Measurements from ENCODE around the gene NOL4L. TPM values are rescaled to one million over a fixed set of nuclear protein-coding genes. Genes with fewer than 3 reads are reported as not detected.

NOL4L gene
- total RNA-seq, 1 donor from 2014 or later, result 90.6 TPM

GRCh38 chr20:32571566-32571965 is 13.6 kb downstream of the NOL4L start:
- Mint-ChIP-seq H3K4me1 (peaks cover 10% of the 10 kb centered on the region), H3K9me3 (no peaks in the 10 kb centered on the region), H3K27me3 (ENCODE audit: low read depth) (no peaks in the 10 kb centered on the region), H3K4me3 (no peak overlapping the region), H3K27ac (peak overlapping the region; percentile 36), H3K36me3 (no peaks in the 10 kb centered on the region)
- TF ChIP-seq CTCF (IDR thresholded peaks at IDR 0.05; ENCODE audit: unreplicated experiment), result no peak
- DNase-seq (ENCODE audit: low spot score in 2 of 2, unreplicated experiment in 2 of 2), result no peak

GRCh38 chr20:32570401-32571190 is 14.5 kb downstream of the NOL4L start:
- no peak for DNase-seq (ENCODE audit: low spot score in 2 of 2, unreplicated experiment in 2 of 2)

DNA sequence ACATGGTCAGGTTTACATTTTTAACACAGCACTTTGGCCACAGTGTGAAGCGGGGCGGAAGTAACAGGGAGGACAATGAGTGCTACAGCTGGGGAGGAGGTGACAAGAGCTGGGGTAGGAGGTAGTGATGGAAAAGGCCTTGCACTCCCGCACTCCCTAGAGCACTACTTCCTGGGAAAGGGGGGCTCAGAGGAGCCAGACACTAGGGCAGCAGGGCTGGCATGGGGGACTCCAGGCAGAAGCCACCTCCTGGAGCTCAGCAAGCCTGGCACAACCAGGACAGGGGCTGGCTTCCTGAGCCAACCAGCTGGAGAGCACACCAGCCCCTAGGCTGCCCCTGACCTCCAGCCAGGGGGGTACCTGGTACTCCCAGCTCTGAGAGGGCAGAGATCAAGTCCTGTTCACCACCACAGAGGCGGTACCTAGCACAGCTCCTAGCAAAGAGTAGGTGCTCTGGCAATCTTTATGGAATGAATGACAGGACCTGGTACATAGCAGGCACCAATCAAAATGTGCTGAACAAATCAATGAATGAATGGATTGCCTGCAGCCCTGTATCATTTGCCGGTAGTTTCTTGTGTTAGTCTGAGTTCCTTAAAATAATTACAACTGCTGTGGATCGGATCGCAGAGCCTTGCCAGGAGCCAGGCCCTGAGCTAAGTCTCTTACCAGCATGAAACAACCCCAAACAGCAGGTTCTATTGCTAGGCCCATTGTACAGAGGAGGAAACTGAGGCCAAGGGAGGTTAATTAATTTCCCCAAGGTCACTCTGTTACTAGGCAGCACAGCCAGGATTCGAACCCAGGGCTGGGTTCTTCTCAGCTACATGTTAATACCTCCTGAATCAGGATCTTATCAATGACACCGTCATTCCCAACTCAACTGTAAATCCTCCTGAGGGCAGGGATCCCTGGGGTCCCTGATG is 15.5 kb downstream of the NOL4L start:
- no peaks in the 10 kb centered on the region for H3K9me3 Mint-ChIP-seq
- no peak for TF ChIP-seq CTCF (IDR thresholded peaks at IDR 0.05; ENCODE audit: unreplicated experiment)

More at GRCh38 chr20:32570401-32571190, 14.5 kb downstream of the NOL4L start:
- no peak for TF ChIP-seq CTCF (IDR thresholded peaks at IDR 0.05; ENCODE audit: unreplicated experiment)
- Mint-ChIP-seq H3K4me3 (no peak overlapping the region), H3K4me1 (peaks cover 9% of the 10 kb centered on the region), H3K27me3 (ENCODE audit: low read depth) (no peaks in the 10 kb centered on the region), H3K27ac (peak overlapping the region; percentile 19), H3K36me3 (no peaks in the 10 kb centered on the region), H3K9me3 (no peaks in the 10 kb centered on the region)

DNA sequence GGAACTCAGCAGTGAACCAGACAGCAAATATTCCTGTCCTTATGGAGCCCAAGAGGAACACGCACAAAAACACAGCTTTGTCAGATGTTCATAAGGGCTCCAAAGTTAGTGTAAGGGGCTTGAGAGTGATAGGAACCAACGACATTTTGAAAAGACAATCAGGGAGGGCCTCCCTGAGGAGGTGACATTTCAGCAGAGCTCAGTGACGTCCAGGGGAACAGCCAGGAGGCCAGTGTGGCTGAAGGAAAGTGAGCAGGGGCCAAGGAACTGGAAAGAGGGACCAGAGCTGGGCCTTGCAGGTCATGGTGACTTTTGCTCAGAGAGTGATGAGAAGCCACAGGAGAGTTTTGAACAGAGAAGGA is 16.1 kb downstream of the NOL4L start:
- H3K4me3 Mint-ChIP-seq, result no peak overlapping the region
- DNase-seq (ENCODE audit: low spot score in 2 of 2, unreplicated experiment in 2 of 2), result no peak
- H3K4me1 Mint-ChIP-seq, result peaks cover 9% of the 10 kb centered on the region
- no peaks in the 10 kb centered on the region for H3K9me3 Mint-ChIP-seq
- no peak for TF ChIP-seq CTCF (IDR thresholded peaks at IDR 0.05; ENCODE audit: unreplicated experiment)
- no peak overlapping the region for H3K27ac Mint-ChIP-seq
- no peaks in the 10 kb centered on the region for H3K36me3 Mint-ChIP-seq
- no peaks in the 10 kb centered on the region for H3K27me3 Mint-ChIP-seq (ENCODE audit: low read depth)

More for the DNA sequence above, 15.5 kb downstream of the NOL4L start:
- H3K36me3 Mint-ChIP-seq, result no peaks in the 10 kb centered on the region
- peak overlapping the region; percentile 19 for H3K27ac Mint-ChIP-seq
- DNase-seq (ENCODE audit: low spot score in 2 of 2, unreplicated experiment in 2 of 2), result no peak
- H3K4me1 Mint-ChIP-seq, result peaks cover 9% of the 10 kb centered on the region
- no peak overlapping the region for H3K4me3 Mint-ChIP-seq
- H3K27me3 Mint-ChIP-seq (ENCODE audit: low read depth), result no peaks in the 10 kb centered on the region

- no peaks in the 10 kb centered on the region for H3K27me3 Mint-ChIP-seq (ENCODE audit: low read depth)
- H3K9me3 Mint-ChIP-seq, result no peaks in the 10 kb centered on the region
- H3K27ac Mint-ChIP-seq, result no peak overlapping the region
- peaks cover 10% of the 10 kb centered on the region for H3K4me1 Mint-ChIP-seq
- no peak overlapping the region for H3K4me3 Mint-ChIP-seq
- H3K36me3 Mint-ChIP-seq, result no peaks in the 10 kb centered on the region
- TF ChIP-seq CTCF (IDR thresholded peaks at IDR 0.05; ENCODE audit: unreplicated experiment), result no peak
- no peak for DNase-seq (ENCODE audit: low spot score in 2 of 2, unreplicated experiment in 2 of 2)
Measured at GRCh38 chr20:32567384-32568178, 17.6 kb downstream of the NOL4L start.
